Measurements from ENCODE around the gene STAC3.

STAC3 gene

DNA sequence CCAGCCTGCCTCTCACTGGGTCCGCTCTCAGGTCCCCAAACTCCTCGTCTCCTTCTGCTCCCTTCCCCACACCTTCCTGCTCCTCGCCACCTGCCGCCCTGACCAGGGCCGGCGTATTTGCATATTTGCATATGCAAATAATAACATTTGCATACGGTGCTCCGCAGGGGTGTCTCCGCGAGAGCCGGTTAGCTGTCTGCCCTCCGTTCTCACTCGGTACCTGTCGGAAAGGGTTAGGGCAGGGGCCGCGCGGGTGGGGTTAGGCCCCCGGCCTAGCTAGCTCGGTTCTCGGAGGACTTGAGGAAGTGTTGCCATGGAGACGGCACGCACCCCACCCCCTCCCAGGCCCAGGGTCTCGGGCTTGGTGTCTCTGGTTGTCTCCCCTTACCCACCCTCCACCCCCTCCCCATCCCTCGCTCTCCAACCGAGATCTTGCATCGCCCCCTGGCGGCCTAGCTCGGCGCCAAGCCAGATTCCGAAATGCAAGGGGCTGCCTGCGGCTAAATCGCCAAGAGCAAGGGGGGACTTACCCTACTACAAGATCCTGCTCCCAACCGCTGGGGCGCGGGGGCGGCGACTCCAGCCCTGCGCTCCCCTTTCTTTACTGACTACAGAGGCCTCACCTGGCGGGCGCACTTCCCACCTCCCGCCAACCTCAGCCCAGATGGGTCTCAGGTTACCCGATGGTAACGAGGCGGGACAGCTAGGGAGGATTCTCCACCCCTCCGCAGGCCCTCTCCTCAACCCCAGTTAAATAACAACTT lies 8.1 kb downstream of the STAC3 start:
- peak; percentile 90 for DNase-seq (ENCODE audit: low read depth, low spot score)
- TF ChIP-seq SUZ12 (IDR thresholded peaks at IDR 0.05; ENCODE audit: extremely low read depth, insufficient read depth, insufficient read length) (no peak), ZNF274 (IDR thresholded peaks at IDR 0.05; ENCODE audit: low read depth, low read length) (no peak), YY1 (IDR thresholded peaks at IDR 0.05; ENCODE audit: insufficient read depth, insufficient read length) (no peak)
- Histone ChIP-seq H3K36me3 (ENCODE audit: insufficient read depth, insufficient read length, low read length) (no peaks in the 10 kb centered on the region), H3K9ac (ENCODE audit: insufficient read length, low read depth) (peak overlapping the region; percentile 76), H3K4me1 (ENCODE audit: insufficient read depth, insufficient read length) (peaks cover 22% of the 10 kb centered on the region), H3K4me3 (ENCODE audit: insufficient read length, low read depth) (peak overlapping the region; percentile 48), H3K27me3 (ENCODE audit: insufficient read depth, insufficient read length) (peaks cover 59% of the 10 kb centered on the region), H3K9me3 (ENCODE audit: insufficient read depth, low read length) (no peaks in the 10 kb centered on the region; the same call in 1 of the 2 replicates)

DNA sequence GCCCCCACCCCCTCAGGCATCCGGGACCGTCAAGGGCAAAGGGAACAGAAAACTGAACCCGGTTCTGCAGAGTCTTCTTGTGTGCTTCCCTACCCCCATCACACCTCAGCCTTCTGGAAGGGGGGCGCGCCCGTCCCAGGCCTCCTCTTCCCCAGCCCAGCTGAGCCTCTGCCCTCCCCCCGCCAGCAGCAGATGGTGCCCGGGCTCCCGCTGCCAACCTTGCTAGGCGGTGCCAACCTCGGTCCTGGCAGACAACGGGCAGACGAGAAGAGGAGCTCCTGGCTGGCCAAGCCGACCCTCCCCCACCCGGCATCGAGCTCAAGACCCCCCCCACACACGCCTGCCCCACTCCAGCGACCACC lies 8.7 kb downstream of the STAC3 start:
- Histone ChIP-seq H3K9me3 (ENCODE audit: insufficient read depth, low read length) (no peaks in the 10 kb centered on the region; the same call in 1 of the 2 replicates), H3K9ac (ENCODE audit: insufficient read length, low read depth) (no peak overlapping the region), H3K4me1 (ENCODE audit: insufficient read depth, insufficient read length) (peaks cover 24% of the 10 kb centered on the region), H3K4me3 (ENCODE audit: insufficient read length, low read depth) (no peak overlapping the region), H3K27me3 (ENCODE audit: insufficient read depth, insufficient read length) (peaks cover 65% of the 10 kb centered on the region), H3K36me3 (ENCODE audit: insufficient read depth, insufficient read length, low read length) (no peaks in the 10 kb centered on the region)
- no peak for DNase-seq (ENCODE audit: low read depth, low spot score)
- no peak for TF ChIP-seq YY1 (IDR thresholded peaks at IDR 0.05; ENCODE audit: insufficient read depth, insufficient read length)
- TF ChIP-seq ZNF274 (IDR thresholded peaks at IDR 0.05; ENCODE audit: low read depth, low read length), result no peak
- TF ChIP-seq SUZ12 (IDR thresholded peaks at IDR 0.05; ENCODE audit: extremely low read depth, insufficient read depth, insufficient read length), result no peak

GRCh38 chr12:57241402-57242310 lies 9.3 kb downstream of the STAC3 start:
- H3K27me3 ChIP-seq (ENCODE audit: insufficient read depth, insufficient read length), result peaks cover 68% of the 10 kb centered on the region
- H3K36me3 ChIP-seq (ENCODE audit: insufficient read depth, insufficient read length, low read length), result no peaks in the 10 kb centered on the region
- DNase-seq (ENCODE audit: low read depth, low spot score), result no peak
- no peaks in the 10 kb centered on the region; the same call in 1 of the 2 replicates for H3K9me3 ChIP-seq (ENCODE audit: insufficient read depth, low read length)
- peak overlapping the region; percentile 9 for H3K9ac ChIP-seq (ENCODE audit: insufficient read length, low read depth)
- TF ChIP-seq ZNF274 (IDR thresholded peaks at IDR 0.05; ENCODE audit: low read depth, low read length) (no peak), YY1 (IDR thresholded peaks at IDR 0.05; ENCODE audit: insufficient read depth, insufficient read length) (no peak), SUZ12 (IDR thresholded peaks at IDR 0.05; ENCODE audit: extremely low read depth, insufficient read depth, insufficient read length) (no peak)
- no peak overlapping the region for H3K4me3 ChIP-seq (ENCODE audit: insufficient read length, low read depth)
- peaks cover 24% of the 10 kb centered on the region for H3K4me1 ChIP-seq (ENCODE audit: insufficient read depth, insufficient read length)

DNA sequence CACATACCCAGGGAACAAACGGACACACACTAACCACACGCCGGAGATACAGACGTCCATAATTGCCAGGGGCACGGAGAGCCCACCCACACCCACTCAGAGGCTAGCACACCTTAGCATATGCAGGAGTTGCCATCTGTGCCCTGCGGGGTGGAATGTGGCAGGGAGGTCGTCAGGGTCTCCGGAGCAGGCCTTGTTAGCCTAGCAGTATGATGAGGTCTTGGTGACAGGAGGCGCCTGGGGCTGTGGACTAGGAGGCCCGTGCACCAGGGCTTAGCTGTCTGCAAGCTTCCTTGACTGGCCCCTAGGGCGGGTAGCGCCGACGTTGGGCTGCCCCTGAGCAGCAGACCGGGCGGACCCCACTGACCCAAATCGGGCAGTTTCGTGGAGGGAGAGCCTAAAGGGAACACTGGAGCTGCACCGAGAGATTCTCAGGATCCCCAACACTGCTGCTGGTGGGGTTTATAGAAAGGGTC lies 10.0 kb downstream of the STAC3 start:
- TF ChIP-seq SUZ12 (IDR thresholded peaks at IDR 0.05; ENCODE audit: extremely low read depth, insufficient read depth, insufficient read length) (no peak), YY1 (IDR thresholded peaks at IDR 0.05; ENCODE audit: insufficient read depth, insufficient read length) (no peak), ZNF274 (IDR thresholded peaks at IDR 0.05; ENCODE audit: low read depth, low read length) (no peak)

GRCh38 chr12:57240066-57240921 lies 10.7 kb downstream of the STAC3 start:
- peaks cover 10% of the 10 kb centered on the region for H3K36me3 ChIP-seq (ENCODE audit: insufficient read depth, insufficient read length, low read length)
- no peak for DNase-seq (ENCODE audit: low read depth, low spot score)
- peaks cover 68% of the 10 kb centered on the region for H3K27me3 ChIP-seq (ENCODE audit: insufficient read depth, insufficient read length)
- H3K9ac ChIP-seq (ENCODE audit: insufficient read length, low read depth), result peak overlapping the region; percentile 71
- H3K4me1 ChIP-seq (ENCODE audit: insufficient read depth, insufficient read length), result peaks cover 24% of the 10 kb centered on the region
- no peaks in the 10 kb centered on the region; the same call in 1 of the 2 replicates for H3K9me3 ChIP-seq (ENCODE audit: insufficient read depth, low read length)
- H3K4me3 ChIP-seq (ENCODE audit: insufficient read length, low read depth), result peak overlapping the region; percentile 49
- TF ChIP-seq ZNF274 (IDR thresholded peaks at IDR 0.05; ENCODE audit: low read depth, low read length) (no peak), YY1 (IDR thresholded peaks at IDR 0.05; ENCODE audit: insufficient read depth, insufficient read length) (no peak), SUZ12 (IDR thresholded peaks at IDR 0.05; ENCODE audit: extremely low read depth, insufficient read depth, insufficient read length) (no peak)

More for the DNA sequence above, 10.0 kb downstream of the STAC3 start:
- peak overlapping the region; percentile 49 for H3K4me3 ChIP-seq (ENCODE audit: insufficient read length, low read depth)
- peaks cover 4% of the 10 kb centered on the region for H3K36me3 ChIP-seq (ENCODE audit: insufficient read depth, insufficient read length, low read length)
- H3K9me3 ChIP-seq (ENCODE audit: insufficient read depth, low read length), result no peaks in the 10 kb centered on the region; the same call in 1 of the 2 replicates
- peak overlapping the region; percentile 9 for H3K9ac ChIP-seq (ENCODE audit: insufficient read length, low read depth)
- peaks cover 68% of the 10 kb centered on the region for H3K27me3 ChIP-seq (ENCODE audit: insufficient read depth, insufficient read length)
- no peak for DNase-seq (ENCODE audit: low read depth, low spot score)
- H3K4me1 ChIP-seq (ENCODE audit: insufficient read depth, insufficient read length), result peaks cover 24% of the 10 kb centered on the region

- Histone ChIP-seq H3K36me3 (ENCODE audit: insufficient read depth, insufficient read length, low read length) (peaks cover 17% of the 10 kb centered on the region), H3K4me1 (ENCODE audit: insufficient read depth, insufficient read length) (peaks cover 26% of the 10 kb centered on the region), H3K9me3 (ENCODE audit: insufficient read depth, low read length) (no peaks in the 10 kb centered on the region; the same call in 1 of the 2 replicates), H3K4me3 (ENCODE audit: insufficient read length, low read depth) (peak overlapping the region; percentile 49), H3K27me3 (ENCODE audit: insufficient read depth, insufficient read length) (peaks cover 68% of the 10 kb centered on the region), H3K9ac (ENCODE audit: insufficient read length, low read depth) (peak overlapping the region; percentile 71)
- TF ChIP-seq SUZ12 (IDR thresholded peaks at IDR 0.05; ENCODE audit: extremely low read depth, insufficient read depth, insufficient read length) (peak; percentile 64), ZNF274 (IDR thresholded peaks at IDR 0.05; ENCODE audit: low read depth, low read length) (no peak)
- no peak for DNase-seq (ENCODE audit: low read depth, low spot score)
These were observed 11.4 kb downstream of the STAC3 start for GRCh38 chr12:57239587-57240065.

Measured in NT2/D1 (cell line).